Brain microvascular endothelial cell (primary cell): ENCODE measurements around the gene GLRA1.

Experiments
- DNase-seq: peaks from one replicate; pipeline ENCODE4 v3.0.0-alpha.2; 2020
- H3K27ac ChIP-seq: fragments of 250-450 bp; sonication (Bioruptor Pico); 2 replicates; pipeline ENCODE4 v1.5.1; 2020; ENCODE audit warnings: mild to moderate bottlenecking, moderate library complexity
- H3K27me3 ChIP-seq: fragments of 250-450 bp; sonication (Bioruptor Pico); replicated peaks from 2 replicates; pipeline ENCODE4 v1.5.1; 2020; ENCODE audit warnings: mild to moderate bottlenecking
- H3K36me3 ChIP-seq: fragments of 250-450 bp; sonication (Bioruptor Pico); replicated peaks from 2 replicates; pipeline ENCODE4 v1.5.1; 2020; ENCODE audit warnings: mild to moderate bottlenecking
- H3K4me3 ChIP-seq: 2 replicates; pipeline ENCODE4 v1.5.1; 2011; ENCODE audit warnings: low read depth, mild to moderate bottlenecking, control low read depth, low read length, moderate library complexity
- CTCF ChIP-seq: IDR thresholded peaks from 2 replicates; pipeline ENCODE4 v1.5.1; 2011; ENCODE audit warnings: low read depth, mild to moderate bottlenecking, moderate library complexity, low read length, control low read depth, inconsistent platforms; ENCODE audit errors: missing control alignments
- in situ Hi-C: cut with HindIII; loops from 2 replicates; pipeline ENCODE4 v1.10.0; 2017; ENCODE audit warnings: low sequenced_read_pairs, low pct_ligation_motif_present

The GLRA1 gene

GRCh38 chr5:151949701-151950308 is 25.2 kb upstream of the GLRA1 start:
- in situ Hi-C loops = no loop called here
- TF ChIP-seq CTCF = no peak

GRCh38 chr5:151949113-151949512 is 24.5 kb upstream of the GLRA1 start:
- H3K36me3 ChIP-seq = no peaks in the 10 kb centered on the region
- no peaks in the 10 kb centered on the region for H3K27me3 ChIP-seq
- DNase-seq = no peak
- no peak overlapping the region for H3K27ac ChIP-seq
- TF ChIP-seq CTCF = no peak
- in situ Hi-C loops = no loop called here
- no peak overlapping the region for H3K4me3 ChIP-seq

More at GRCh38 chr5:151949701-151950308, 25.2 kb upstream of the GLRA1 start:
- H3K36me3 ChIP-seq = no peaks in the 10 kb centered on the region
- DNase-seq = no peak
- no peak overlapping the region for H3K4me3 ChIP-seq
- H3K27me3 ChIP-seq = no peaks in the 10 kb centered on the region
- no peak overlapping the region for H3K27ac ChIP-seq

- Histone ChIP-seq H3K36me3 (no peaks in the 10 kb centered on the region), H3K27ac (no peak overlapping the region), H3K27me3 (no peaks in the 10 kb centered on the region), H3K4me3 (no peak overlapping the region)
- in situ Hi-C loops = no loop called here
- DNase-seq = peak; percentile 40
- TF ChIP-seq CTCF = no peak
These were observed 23.4 kb upstream of the GLRA1 start for GRCh38 chr5:151947931-151948608.

- TF ChIP-seq CTCF = no peak
These were observed 13.2 kb upstream of the GLRA1 start for GRCh38 chr5:151937851-151938250.

DNA sequence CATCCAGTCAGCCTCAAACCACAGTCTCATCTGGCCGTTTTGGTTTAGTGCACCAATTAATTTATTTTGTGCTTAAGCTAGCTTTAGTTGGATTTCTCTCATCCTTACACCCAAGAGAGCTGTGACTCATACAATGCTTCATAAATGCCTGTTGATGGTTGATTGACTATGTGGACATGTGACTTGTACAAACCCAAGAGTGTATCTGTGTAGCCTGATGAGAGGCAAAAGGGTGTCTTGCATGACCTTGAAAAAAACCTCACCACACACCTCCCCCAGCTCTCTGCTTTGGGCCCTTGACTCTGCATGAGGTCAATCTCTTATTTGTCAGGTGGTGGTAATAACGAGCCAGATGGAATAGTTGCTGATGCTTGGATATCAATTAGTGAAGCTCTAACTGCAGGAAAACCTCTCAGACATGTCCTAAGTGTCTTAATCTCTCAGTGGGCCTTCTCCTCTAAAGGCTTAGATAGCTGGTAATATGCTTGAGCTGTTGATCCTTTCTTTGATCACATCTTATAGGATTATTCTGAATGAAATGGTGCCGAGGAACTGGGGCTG is 10.6 kb upstream of the GLRA1 start:
- Histone ChIP-seq H3K27me3 (no peaks in the 10 kb centered on the region), H3K36me3 (no peaks in the 10 kb centered on the region), H3K27ac (no peak overlapping the region), H3K4me3 (no peak overlapping the region)
- in situ Hi-C loops = no loop called here
- DNase-seq = no peak
- no peak for TF ChIP-seq CTCF

More at GRCh38 chr5:151937851-151938250, 13.2 kb upstream of the GLRA1 start:
- Histone ChIP-seq H3K36me3 (no peaks in the 10 kb centered on the region), H3K27ac (no peak overlapping the region), H3K4me3 (no peak overlapping the region), H3K27me3 (no peaks in the 10 kb centered on the region)
- in situ Hi-C loops = no loop called here
- no peak for DNase-seq
